Stimulated activated CD4-positive, alpha-beta T cell treated with anti-CD3 and anti-CD28 coated beads, Interleukin-2, amount 100 ng/mL, for 24 hours (primary cell): ENCODE data around the gene AP1M2.
"Not testable (repeated sequence)": the region's sequence is repeated elsewhere in the genome, so short reads cannot be mapped to it uniquely, and the experiment has no call there.

Experiments used
- DNase-seq, 2 donors: peaks; one replicate each; pipeline ENCODE4 v3.0.0-alpha.2; 2020

Gene AP1M2

DNA sequence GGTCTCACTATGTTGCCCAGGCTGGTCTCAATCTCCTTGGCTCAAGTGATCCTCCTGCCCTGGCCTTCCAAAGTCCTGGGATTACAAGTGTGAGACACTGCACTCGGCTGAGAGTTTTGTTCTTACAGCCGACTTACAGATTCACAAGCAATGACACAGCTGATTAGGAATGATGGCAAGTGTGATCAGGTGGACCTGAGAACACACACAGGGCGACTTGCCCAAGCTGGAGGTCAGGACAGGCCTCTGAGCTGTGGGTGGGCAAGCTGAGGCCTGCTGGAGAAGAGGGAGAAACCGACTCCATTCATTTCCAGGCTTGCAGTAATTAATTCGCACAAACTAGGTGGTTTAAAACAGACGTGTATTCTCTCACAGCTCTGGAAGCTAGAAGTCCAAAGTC lies 51.5 kb downstream of the AP1M2 start:
- DNase-seq = no peak

- DNase-seq = no peak
Observed at GRCh38 chr19:10533646-10534386, 53.3 kb downstream of the AP1M2 start.

DNA sequence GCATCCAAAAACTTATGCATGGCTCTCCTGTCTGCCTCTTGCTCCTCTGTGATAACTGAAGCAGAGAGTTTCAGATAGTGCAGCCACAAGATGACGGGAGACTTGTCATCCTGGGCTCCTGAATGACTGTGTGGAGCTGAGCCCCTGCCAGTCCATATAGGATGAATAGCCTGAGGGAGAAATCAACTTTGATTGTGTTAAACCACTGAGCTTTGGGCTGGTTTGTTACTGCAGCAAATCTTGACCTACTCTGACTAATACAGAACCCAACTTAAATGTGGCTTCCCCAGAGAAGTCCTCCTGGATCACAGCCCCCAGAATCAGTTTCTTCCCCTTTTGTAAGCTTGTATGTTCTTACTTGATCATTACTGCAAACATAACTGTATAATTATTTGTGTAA lies 54.7 kb downstream of the AP1M2 start:
- no peak for DNase-seq

DNA sequence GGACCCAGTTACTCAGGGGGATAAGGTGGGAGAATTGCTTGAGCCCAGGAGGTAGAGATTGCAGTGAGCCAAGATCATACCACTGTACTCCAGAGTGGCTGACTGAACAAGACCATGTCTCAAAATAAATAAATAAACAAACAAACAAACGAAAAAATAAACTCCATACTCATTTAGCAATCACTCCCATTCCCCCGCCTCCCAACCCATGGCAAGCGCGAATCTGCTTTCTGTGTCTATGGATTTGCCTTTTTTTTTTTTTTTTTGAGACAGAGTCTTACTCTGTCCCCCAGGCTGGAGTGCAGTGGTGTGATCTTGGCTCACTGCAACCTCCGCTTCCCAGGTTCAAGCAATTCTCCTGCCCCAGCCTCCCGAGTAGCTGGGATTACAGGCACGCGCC lies 60.2 kb downstream of the AP1M2 start:
- not testable (repeated sequence) for DNase-seq

GRCh38 chr19:10525636-10526035 lies 61.5 kb downstream of the AP1M2 start:
- no peak for DNase-seq

DNA sequence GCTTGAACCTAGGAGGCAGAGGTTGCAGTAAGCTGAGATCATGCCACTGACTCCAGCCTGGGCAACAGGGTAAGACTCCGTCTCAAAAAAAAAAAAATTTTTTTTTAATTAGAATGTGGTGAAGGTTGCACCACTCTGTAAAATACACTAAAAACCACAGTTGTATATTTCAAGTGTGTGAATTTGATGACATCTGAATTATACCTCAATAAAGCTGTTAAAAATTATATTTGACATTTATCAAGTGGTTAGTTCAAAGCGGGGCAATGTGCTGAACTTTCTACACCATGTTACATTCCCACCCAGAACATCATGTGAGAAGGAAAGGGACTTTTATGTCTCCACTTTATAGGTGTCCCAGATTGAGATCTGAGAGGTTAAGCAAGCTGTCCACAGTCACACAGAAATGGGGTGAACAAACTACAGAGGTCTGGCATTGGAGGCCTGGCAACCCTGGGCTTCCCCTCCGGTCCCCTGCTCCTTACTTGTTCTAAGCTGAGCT lies 63.9 kb downstream of the AP1M2 start:
- no peak for DNase-seq
